Body of pancreas (tissue), 4 donors: ENCODE results near the gene GPR107.

Experiments used
- CTCF ChIP-seq, 7 experiments: fragments of 450-650 bp in 4 of 7; fragments of 200-600 bp in 3 of 7; sonication (generic) in 3 of 7; IDR thresholded peaks; one replicate each; pipeline ENCODE4 v1.5.1; 2016 to 2019; ENCODE audit warnings: antibody characterized with exemption in 7 of 7
- POLR2A ChIP-seq, 3 donors: fragments of 450-650 bp; IDR thresholded peaks; one replicate each; pipeline ENCODE4 v1.6.1; 2016; ENCODE audit warnings: antibody characterized with exemption in 3 of 3, mild to moderate bottlenecking in 2 of 3

GRCh38 chr9:130159057-130159456 is 105.4 kb downstream of the GPR107 start:
- no peak for TF ChIP-seq POLR2A (IDR thresholded peaks at IDR 0.05)
- TF ChIP-seq CTCF (IDR thresholded peaks at IDR 0.05) = no peak
